CD4-positive, alpha-beta T cell treated with Interleukin-17A for 1 hour (primary cell): ENCODE measurements around the gene GGACT.
A peak's percentile ranks its signal among the peaks of the same experiment; 100 is the strongest.
"Not testable (repeated sequence)": the region's sequence is repeated elsewhere in the genome, so short reads cannot be mapped to it uniquely, and the experiment has no call there.

Experiments
- DNase-seq: peaks from one replicate; pipeline ENCODE4 v3.0.0-alpha.2; 2020

The GGACT gene

GRCh38 chr13:100588331-100589177 lies at the start of gene GGACT:
GGACT (minus strand) TSS chr13:100588789; CDS start chr13:100532591, 56,198 bp downstream.
- DNase-seq = peak; percentile 86

DNA sequence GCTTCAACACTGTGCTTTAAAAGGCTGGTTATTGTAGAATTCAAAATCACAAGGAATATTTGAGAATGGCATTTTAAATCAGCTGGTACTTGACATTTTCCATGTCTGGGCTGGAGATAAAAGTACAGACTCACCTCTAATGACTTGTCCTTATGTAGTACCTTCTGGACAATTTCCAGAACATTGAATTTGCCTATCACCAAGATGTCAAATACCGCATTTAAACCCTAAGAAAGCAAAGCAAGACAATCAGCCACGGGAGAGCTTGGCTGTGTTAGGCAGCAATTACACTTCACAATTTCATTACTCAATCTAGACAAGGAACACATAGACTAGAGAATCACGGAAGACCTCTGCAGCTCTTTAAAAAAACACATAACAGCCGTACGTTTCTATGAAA lies 49.2 kb upstream of the GGACT start:
- DNase-seq = no peak

GRCh38 chr13:100637380-100637779 lies 48.8 kb upstream of the GGACT start:
- no peak for DNase-seq

DNA sequence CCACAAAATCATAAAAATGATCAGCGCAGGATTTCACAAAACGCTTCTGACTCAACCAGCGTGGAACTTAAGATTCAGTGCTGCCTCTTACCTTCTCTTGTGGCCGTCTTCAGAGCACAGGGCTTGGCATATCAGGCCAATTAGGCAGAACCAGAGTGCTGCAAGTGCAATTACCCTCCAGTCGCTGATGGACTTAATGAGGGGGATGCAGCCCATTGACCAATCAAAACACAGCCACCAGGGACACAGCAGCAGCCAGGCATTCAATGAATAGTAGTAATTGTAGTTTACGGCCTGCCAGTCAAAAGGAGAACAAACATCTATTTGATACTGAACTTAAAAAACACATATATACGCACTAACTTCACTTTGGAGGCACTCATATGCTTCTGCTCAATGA lies 47.9 kb upstream of the GGACT start:
- no peak for DNase-seq

DNA sequence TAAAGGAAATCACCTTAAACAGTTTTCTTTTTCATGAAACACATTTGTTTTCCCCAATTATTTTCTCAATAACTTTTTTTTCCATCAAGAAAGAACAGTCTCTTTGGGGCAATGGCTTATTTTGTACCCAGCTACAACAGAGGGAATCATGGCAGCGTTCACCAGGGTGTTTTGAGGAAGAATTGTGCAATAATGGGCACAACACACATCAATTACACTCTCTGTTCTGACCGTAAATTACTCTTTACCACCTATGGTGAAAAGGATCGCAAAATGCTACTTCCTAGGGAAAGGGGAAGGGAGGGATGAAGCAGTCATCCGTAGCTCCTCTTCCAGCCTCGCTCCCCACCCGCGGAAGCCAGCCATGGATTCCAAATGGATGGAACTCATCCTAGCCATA lies 47.4 kb upstream of the GGACT start:
- no peak for DNase-seq

DNA sequence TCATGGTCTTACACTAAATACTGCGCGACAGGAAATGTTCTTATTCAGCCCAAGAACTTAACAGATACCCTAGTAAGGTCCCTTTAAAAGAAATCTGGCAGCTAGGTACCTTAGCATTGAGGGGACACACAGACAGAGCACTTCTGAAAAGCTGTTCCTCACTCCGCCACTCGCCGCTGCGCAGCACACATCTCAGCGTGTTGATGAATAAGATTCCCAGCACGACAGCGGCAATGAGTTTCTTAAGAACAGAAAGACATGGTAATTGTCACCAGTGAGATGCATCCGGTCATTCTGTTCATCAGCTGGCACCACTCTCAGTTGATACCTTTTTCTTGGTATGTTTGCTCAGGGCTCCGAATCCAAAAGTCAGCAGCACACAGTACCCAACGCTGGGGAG lies 46.1 kb upstream of the GGACT start:
- DNase-seq = no peak

DNA sequence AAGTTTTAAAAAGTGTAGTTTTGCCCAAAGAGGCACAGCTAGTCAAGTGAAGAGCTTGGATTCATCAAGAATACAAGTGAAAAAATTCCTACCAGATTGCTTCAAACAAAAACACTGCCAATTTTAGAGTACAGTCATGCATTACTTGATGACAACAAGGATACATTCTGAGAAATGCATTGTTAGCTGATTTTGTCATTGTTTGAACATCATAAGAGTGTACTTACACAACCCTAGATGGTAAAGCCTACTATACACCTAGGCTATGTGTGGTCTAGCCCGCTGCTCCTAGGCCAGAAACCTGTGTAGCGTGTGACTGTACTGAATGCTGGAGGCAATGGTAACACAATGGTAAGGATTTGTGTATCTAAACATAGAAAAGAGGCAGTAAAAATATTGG lies 44.9 kb upstream of the GGACT start:
- DNase-seq = no peak

- no peak for DNase-seq
These were observed 42.0 kb upstream of the GGACT start for GRCh38 chr13:100630555-100630954.

DNA sequence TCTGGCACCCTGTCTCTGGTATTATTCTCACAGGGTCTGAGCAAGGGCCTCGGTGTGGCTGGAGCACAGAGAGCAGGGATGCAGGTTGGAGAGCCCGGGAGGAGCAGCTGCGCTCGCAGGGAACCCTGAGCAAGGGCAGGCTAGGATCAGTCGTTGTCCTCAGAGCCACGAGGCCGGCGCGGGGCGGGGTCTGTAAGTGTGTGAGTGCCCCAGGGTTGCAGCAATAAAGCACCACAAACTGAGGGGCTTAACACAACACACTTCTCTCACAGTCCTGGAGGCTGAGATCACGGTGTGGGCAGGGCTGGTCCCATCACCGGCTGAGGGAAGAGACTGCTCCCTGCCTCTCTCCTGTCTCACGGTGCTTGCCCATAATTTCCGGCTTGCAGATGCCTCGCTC lies 38.5 kb upstream of the GGACT start:
- DNase-seq = no peak

GRCh38 chr13:100625447-100625846 lies 36.9 kb upstream of the GGACT start:
- DNase-seq = no peak

GRCh38 chr13:100620792-100621191 lies 32.2 kb upstream of the GGACT start:
- DNase-seq = no peak

GRCh38 chr13:100619940-100620339 lies 31.4 kb upstream of the GGACT start:
- DNase-seq = no peak

DNA sequence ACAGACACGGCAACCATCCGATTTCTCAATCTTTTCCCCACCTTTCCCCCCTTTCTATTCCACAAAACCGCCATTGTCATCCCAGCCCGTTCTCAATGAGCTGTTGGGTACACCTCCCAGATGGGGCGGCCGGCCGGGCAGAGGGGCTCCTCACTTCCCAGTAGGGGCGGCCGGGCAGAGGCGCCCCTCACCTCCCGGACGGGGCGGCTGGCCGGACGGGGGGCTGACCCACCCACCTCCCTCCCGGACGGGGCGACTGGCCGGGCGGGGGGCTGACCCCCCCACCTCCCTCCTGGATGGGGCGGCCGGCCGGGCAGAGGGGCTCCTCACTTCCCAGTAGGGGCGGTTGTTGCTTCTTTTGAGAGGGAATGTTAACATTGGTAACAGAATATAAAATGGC lies 30.3 kb upstream of the GGACT start:
- not testable (repeated sequence) for DNase-seq

GRCh38 chr13:100613031-100613430 lies 24.4 kb upstream of the GGACT start:
- DNase-seq = no peak

DNA sequence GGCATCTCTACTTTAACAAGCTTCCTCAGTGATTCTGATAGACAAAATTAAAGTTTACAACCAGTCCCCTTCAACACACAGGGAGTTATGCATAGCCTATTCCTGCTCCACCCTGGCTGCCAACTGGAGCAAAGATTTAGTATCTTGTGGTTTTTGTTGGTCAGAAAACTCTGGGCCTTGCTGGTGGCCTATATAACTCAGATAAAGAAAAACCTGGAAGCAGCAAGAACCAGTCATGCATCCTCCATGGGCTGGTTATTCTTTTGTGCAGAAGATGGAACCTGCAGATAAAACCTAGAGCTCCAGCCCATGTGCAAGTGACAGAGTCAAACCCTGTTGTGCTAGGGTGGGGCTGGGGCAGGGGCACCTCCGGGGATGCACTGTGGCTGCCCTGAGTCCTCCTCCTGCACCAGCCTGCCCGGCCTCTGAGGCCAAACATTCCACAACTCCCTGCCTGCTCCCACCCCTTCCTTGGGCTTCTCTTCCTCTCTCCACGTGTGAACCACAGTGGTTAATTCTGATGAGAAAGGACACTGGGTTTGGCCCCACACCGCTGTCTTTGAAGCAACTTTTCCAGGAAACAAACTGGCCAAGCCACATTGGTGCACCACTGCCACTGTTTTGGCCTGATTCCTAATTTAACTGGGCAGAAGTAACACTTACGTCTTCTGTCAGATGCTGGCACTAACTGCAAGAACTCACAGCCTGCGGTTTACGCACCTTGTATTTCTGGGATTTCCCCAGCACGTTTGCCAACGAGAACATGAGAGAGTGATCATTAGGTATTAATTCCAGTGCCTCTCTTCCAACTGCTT lies 23.3 kb upstream of the GGACT start:
- peak; percentile 45 for DNase-seq

DNA sequence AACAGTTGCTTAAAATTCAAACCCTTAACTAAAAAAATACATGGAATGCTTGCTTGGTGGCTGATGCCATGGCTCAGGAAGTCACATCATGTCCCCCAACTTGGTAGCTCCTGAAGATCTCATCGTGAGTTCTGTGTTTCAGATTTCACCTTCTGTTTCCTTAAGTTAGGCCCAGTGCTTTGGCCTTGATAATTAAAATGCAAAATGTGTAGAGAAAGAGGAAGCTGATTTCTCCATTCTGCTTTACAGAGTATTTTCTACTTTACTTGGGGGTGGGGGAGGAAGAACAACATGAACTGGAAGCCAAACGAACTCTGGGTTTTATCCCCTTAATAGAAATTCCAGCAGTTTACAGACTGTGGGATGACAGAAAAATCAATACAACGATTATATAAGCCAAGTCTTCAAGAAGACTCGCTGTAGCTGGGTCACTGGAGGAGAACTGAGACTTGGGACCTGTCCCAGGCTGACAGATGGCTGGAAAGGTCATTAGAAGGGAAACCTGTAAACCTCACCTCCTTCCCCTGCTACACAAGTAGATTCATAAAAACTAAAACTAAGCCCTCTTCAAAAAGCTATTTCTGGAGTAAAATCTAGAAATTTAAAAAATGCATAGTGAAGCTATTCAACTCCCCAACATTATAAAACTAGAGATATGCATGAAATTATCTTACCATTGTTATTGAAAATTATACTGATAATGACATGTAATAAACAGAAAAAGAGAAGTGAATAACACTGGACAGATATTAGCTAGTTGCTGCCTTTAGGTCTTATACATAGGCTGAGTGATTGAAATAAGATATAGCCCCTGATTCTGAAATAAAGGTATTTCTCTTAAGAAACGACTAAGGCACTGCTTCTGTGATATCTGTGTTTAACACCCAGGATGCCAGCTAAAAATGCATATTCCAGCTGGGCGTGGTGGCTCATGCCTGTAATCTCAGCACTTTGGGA lies 22.1 kb upstream of the GGACT start:
- no peak for DNase-seq

DNA sequence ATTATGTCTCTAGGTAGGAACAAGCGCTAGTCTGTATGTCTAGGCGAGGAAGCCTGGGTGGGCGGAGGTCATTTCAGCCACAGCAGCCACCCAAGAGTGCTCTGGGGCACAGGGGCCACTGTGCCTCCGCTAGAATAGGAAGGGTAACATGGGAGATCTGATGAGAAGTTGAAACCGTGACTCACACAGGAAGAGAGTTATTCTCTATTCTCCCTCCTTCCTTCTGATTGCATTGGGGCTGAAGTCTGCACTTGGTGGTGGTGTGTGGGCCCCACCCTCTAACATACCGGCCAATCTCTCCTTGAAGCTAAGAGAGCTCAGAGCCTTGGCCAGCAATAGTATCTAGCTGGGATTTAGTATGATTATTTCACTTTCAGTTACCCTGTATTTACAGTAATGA lies 20.3 kb upstream of the GGACT start:
- peak; percentile 18 for DNase-seq

DNA sequence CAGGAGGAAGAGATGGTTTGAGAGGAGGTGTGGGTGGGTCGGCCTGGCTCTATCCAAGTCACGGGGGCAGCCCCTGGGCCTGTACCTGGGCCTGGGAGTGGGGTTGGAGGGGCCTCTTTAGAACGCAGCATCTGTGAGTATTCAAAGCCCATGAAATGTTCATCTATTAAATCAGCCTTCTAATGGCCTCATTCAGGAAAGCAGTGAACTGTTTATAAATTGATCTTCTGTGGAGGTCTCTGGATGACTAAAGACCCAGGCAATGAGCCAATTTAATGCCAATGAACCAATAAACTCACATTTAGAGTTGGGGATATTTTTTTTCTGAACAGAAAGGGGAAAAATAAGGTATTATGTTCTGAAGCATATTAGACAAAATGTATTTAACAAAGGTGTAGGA lies 19.9 kb upstream of the GGACT start:
- no peak for DNase-seq

- no peak for DNase-seq
These were observed 16.5 kb upstream of the GGACT start for GRCh38 chr13:100604918-100605710.

GRCh38 chr13:100602493-100603111 lies 14.0 kb upstream of the GGACT start:
- no peak for DNase-seq

GRCh38 chr13:100601716-100602115 lies 13.1 kb upstream of the GGACT start:
- no peak for DNase-seq

DNA sequence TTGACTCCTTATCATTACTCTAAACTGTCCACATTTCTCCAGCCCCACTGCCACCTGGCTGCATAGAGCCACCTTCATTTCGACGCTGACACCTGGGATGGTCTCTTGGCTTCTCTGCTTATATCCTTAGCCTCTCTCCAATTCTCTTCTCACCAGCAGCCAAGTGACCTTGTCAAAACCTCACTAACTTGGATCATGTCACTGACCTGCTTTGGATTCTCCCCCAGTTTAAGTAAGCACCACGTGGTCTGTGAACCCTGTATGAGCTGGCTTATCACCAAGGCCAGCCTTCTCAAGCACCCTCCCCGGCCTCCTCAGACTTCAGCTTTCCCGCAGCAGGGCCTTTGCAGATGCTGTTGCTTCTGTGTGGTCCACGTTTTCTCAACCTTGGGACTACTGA lies 12.3 kb upstream of the GGACT start:
- no peak for DNase-seq
